22Rv1 (cell line): ENCODE results near the gene VPS13D.

Source experiments
- CTCF ChIP-seq: fragments of 450-650 bp; IDR thresholded peaks from 2 replicates; pipeline ENCODE4 v1.5.1; 2017; ENCODE audit warnings: mild to moderate bottlenecking
- ZFX ChIP-seq: fragments of 450-650 bp; IDR thresholded peaks from 2 replicates; pipeline ENCODE4 v1.6.1; 2017; ENCODE audit warnings: antibody characterized with exemption, borderline replicate concordance

GRCh38 chr1:12478612-12478985 lies 248.8 kb downstream of the VPS13D start:
- TF ChIP-seq CTCF (no peak), ZFX (no peak)
